Osteoblast (primary cell): Measurements from ENCODE around the gene TCF19. TPM values are rescaled to one million over a fixed set of nuclear protein-coding genes. Genes with fewer than 3 reads are reported as not detected.

Experiments used
- DNase-seq: peaks from one replicate; pipeline ENCODE4 v3.0.0; 2011; ENCODE audit warnings: low spot score, mixed read lengths; ENCODE audit not compliant: insufficient read length; ENCODE audit errors: missing footprints
- H2AFZ ChIP-seq: 2 replicates; pipeline ENCODE4 v1.6.0; 2011; ENCODE audit warnings: mild to moderate bottlenecking, low read length
- H3K27ac ChIP-seq: 2 replicates; pipeline ENCODE4 v1.5.1; 2011; ENCODE audit warnings: mild to moderate bottlenecking, low read depth, low read length, moderate library complexity
- H3K27me3 ChIP-seq: 2 replicates; pipeline ENCODE4 v1.6.0; 2012; ENCODE audit warnings: mild to moderate bottlenecking, control low read depth, inconsistent platforms, low read length, moderate library complexity; ENCODE audit not compliant: insufficient read depth
- H3K36me3 ChIP-seq: 2 replicates; pipeline ENCODE4 v1.5.1; 2011; ENCODE audit warnings: mild to moderate bottlenecking, low read length, control low read depth, moderate library complexity; ENCODE audit not compliant: insufficient read depth
- H3K4me1 ChIP-seq: 2 replicates; pipeline ENCODE4 v1.5.1; 2011; ENCODE audit warnings: mild to moderate bottlenecking, low read length, control low read depth, moderate library complexity; ENCODE audit not compliant: insufficient read depth
- H3K4me2 ChIP-seq: 2 replicates; pipeline ENCODE4 v1.6.0; 2011; ENCODE audit warnings: mild to moderate bottlenecking, low read length; ENCODE audit not compliant: insufficient read depth
- H3K4me3 ChIP-seq: fragments of 200-600 bp; sonication (generic); 3 replicates; pipeline ENCODE4 v1.5.1; 2012; ENCODE audit warnings: mild to moderate bottlenecking, low read length, inconsistent platforms; ENCODE audit not compliant: insufficient read depth
- H3K79me2 ChIP-seq: 2 replicates; pipeline ENCODE4 v1.6.0; 2012; ENCODE audit warnings: mild to moderate bottlenecking, low read length, control low read depth, inconsistent platforms; ENCODE audit not compliant: insufficient read depth
- H3K9me3 ChIP-seq: 2 replicates; pipeline ENCODE4 v1.5.1; 2011; ENCODE audit warnings: low read depth, low read length, control low read depth
- H4K20me1 ChIP-seq: 2 replicates; pipeline ENCODE4 v1.6.0; 2012; ENCODE audit warnings: mild to moderate bottlenecking, low read length, control low read depth; ENCODE audit not compliant: insufficient read depth
- total RNA-seq: library from RNA; depleted of rRNA; stranded (reverse); fragments of >200 nt; gene quantifications from 2 replicates; pipeline ENCODE4 v1.2.3, GENCODE V29; 2012
- TF ChIP-seq, protein P1 (sequence below): IDR thresholded peaks from 2 replicates; pipeline ENCODE4 v1.5.1; 2011; ENCODE audit warnings: mild to moderate bottlenecking, low read depth, low read length, moderate library complexity; ENCODE audit errors: extremely low read depth

TCF19 gene
- total RNA-seq, 1 donor: 5.8 TPM

GRCh38 chr6:31138982-31139381, 19.4 kb upstream of the TCF19 start, which contains the start of gene PSORS1C2:
PSORS1C2 (minus strand) TSS chr6:31139066; CDS start chr6:31139026, 40 bp downstream.
- Histone ChIP-seq H2AFZ (peak within 1 kb of the TSS; percentile 87), H3K4me3 (peak within 1 kb of the TSS; percentile 62), H3K4me2 (peak within 1 kb of the TSS; percentile 78)

DNA sequence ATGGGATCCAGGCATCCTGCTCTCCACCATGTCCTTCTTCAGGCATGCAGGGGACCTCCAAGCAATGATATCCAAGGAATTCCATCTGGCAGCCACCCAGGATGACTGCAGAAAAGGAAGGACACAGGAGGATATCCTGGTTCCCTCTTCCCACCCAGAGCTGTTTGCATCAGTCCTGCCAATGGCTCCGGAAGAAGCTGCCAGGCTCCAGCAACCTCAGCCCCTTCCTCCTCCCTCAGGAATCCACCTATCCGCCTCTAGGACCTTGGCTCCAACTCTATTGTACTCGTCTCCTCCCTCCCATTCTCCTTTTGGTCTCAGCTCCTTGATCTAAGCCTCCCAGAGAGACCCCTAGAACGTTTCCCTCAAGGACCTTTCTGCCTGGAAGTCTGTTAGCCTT, 18.8 kb upstream of the TCF19 start:
- H3K4me3 ChIP-seq: no peak overlapping the region
- H4K20me1 ChIP-seq: no peaks in the 10 kb centered on the region
- no peak overlapping the region for H3K4me2 ChIP-seq
- TF ChIP-seq, protein P1, sequence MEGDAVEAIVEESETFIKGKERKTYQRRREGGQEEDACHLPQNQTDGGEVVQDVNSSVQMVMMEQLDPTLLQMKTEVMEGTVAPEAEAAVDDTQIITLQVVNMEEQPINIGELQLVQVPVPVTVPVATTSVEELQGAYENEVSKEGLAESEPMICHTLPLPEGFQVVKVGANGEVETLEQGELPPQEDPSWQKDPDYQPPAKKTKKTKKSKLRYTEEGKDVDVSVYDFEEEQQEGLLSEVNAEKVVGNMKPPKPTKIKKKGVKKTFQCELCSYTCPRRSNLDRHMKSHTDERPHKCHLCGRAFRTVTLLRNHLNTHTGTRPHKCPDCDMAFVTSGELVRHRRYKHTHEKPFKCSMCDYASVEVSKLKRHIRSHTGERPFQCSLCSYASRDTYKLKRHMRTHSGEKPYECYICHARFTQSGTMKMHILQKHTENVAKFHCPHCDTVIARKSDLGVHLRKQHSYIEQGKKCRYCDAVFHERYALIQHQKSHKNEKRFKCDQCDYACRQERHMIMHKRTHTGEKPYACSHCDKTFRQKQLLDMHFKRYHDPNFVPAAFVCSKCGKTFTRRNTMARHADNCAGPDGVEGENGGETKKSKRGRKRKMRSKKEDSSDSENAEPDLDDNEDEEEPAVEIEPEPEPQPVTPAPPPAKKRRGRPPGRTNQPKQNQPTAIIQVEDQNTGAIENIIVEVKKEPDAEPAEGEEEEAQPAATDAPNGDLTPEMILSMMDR: no peak
- peak; percentile 76 for DNase-seq
- H3K4me1 ChIP-seq: peaks cover 7% of the 10 kb centered on the region
- no peaks in the 10 kb centered on the region for H3K9me3 ChIP-seq
- no peaks in the 10 kb centered on the region for H3K27me3 ChIP-seq
- H3K79me2 ChIP-seq: no peaks in the 10 kb centered on the region
- no peak overlapping the region for H3K27ac ChIP-seq
- H3K36me3 ChIP-seq: peaks cover 10% of the 10 kb centered on the region
- H2AFZ ChIP-seq: peak overlapping the region; percentile 21

More at GRCh38 chr6:31138982-31139381, 19.4 kb upstream of the TCF19 start, which contains the start of gene PSORS1C2:
- peaks cover 6% of the 10 kb centered on the region for H3K36me3 ChIP-seq
- H3K9me3 ChIP-seq: no peaks in the 10 kb centered on the region
- peak; percentile 15 for DNase-seq
- H3K27ac ChIP-seq: no peak within 1 kb of the TSS
- TF ChIP-seq, protein P1: no peak
- peaks cover 7% of the 10 kb centered on the region for H3K4me1 ChIP-seq
- no peaks in the 10 kb centered on the region for H3K27me3 ChIP-seq
- no peaks in the 10 kb centered on the region for H4K20me1 ChIP-seq
- no peaks in the 10 kb centered on the region for H3K79me2 ChIP-seq

DNA sequence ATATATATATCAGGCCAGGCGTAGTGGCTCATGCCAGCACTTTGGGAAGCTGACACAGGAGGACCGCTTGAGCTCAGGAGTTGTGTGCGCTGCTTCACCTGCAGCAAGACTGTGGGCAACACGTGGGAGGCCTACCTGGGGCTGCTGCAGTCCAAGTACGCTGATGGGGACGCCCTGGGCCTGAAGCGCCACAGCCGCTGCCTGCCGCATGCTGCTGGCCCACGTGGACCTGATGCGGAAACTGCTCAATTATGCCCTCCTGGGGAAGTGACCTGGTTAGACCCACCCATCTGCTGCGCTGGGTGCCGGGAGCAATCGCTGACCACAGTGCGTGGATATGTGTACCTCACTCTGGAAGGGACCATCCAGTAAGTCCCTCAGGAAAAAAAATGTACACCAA, 17.7 kb upstream of the TCF19 start:
- peak; percentile 10 for DNase-seq
- H2AFZ ChIP-seq: no peak overlapping the region
- no peaks in the 10 kb centered on the region for H4K20me1 ChIP-seq
- peaks cover 11% of the 10 kb centered on the region for H3K36me3 ChIP-seq
- H3K4me3 ChIP-seq: no peak overlapping the region
- H3K27me3 ChIP-seq: no peaks in the 10 kb centered on the region
- H3K79me2 ChIP-seq: no peaks in the 10 kb centered on the region
- TF ChIP-seq, protein P1: no peak
- no peak overlapping the region for H3K4me2 ChIP-seq
- peaks cover 7% of the 10 kb centered on the region for H3K4me1 ChIP-seq
- H3K27ac ChIP-seq: no peak overlapping the region
- H3K9me3 ChIP-seq: no peaks in the 10 kb centered on the region

- H3K79me2 ChIP-seq: no peaks in the 10 kb centered on the region
- H3K27me3 ChIP-seq: no peaks in the 10 kb centered on the region
- TF ChIP-seq, protein P1: no peak
- H3K4me1 ChIP-seq: peaks cover 7% of the 10 kb centered on the region
- no peaks in the 10 kb centered on the region for H4K20me1 ChIP-seq
- no peak overlapping the region for H3K4me2 ChIP-seq
- no peak overlapping the region for H2AFZ ChIP-seq
- no peak overlapping the region for H3K4me3 ChIP-seq
- H3K36me3 ChIP-seq: peaks cover 11% of the 10 kb centered on the region
- no peak overlapping the region for H3K27ac ChIP-seq
- no peaks in the 10 kb centered on the region for H3K9me3 ChIP-seq
- peak; percentile 54 for DNase-seq
Observed at GRCh38 chr6:31142361-31142761, 16.0 kb upstream of the TCF19 start.
